IPS DF 6.9 (cell line): ENCODE data around the gene NKX1-1.
A peak's percentile ranks its signal among the peaks of the same experiment; 100 is the strongest.

Source experiments
- DNase-seq: peaks from one replicate; pipeline ENCODE4 v3.0.0-alpha.2; 2013; ENCODE audit warnings: low read depth, low spot score
- H3K27ac ChIP-seq: one replicate; pipeline ENCODE4 v1.5.1; 2013; ENCODE audit warnings: low read length, control low read depth
- H3K27me3 ChIP-seq: 2 replicates; pipeline ENCODE4 v1.6.1; 2013; ENCODE audit warnings: mild to moderate bottlenecking, low read length; ENCODE audit not compliant: control insufficient read depth, insufficient read depth
- H3K36me3 ChIP-seq: 2 replicates; pipeline ENCODE4 v1.6.1; 2013; ENCODE audit warnings: low read length; ENCODE audit not compliant: control insufficient read depth, insufficient read depth
- H3K4me1 ChIP-seq: 2 replicates; pipeline ENCODE4 v1.6.1; 2013; ENCODE audit warnings: low read length; ENCODE audit not compliant: control insufficient read depth, insufficient read depth
- H3K4me3 ChIP-seq: 2 replicates; pipeline ENCODE4 v1.5.1; 2013; ENCODE audit warnings: mild to moderate bottlenecking, low read length
- H3K9me3 ChIP-seq: 2 replicates; pipeline ENCODE4 v1.6.1; 2013; ENCODE audit warnings: low read length, inconsistent platforms; ENCODE audit not compliant: control insufficient read depth, insufficient read depth
- WGBS: extraction: QIAGEN DNeasy Blood & Tissue Kit; methylation state at CpG from one replicate; pipeline ENCODE4 v1.1.7; 2013; ENCODE audit warnings: mixed read lengths, missing lambda C conversion rate; ENCODE audit not compliant: insufficient read length, insufficient coverage; 5-methylcytosine and 5-hydroxymethylcytosine counted together

NKX1-1 gene

DNA sequence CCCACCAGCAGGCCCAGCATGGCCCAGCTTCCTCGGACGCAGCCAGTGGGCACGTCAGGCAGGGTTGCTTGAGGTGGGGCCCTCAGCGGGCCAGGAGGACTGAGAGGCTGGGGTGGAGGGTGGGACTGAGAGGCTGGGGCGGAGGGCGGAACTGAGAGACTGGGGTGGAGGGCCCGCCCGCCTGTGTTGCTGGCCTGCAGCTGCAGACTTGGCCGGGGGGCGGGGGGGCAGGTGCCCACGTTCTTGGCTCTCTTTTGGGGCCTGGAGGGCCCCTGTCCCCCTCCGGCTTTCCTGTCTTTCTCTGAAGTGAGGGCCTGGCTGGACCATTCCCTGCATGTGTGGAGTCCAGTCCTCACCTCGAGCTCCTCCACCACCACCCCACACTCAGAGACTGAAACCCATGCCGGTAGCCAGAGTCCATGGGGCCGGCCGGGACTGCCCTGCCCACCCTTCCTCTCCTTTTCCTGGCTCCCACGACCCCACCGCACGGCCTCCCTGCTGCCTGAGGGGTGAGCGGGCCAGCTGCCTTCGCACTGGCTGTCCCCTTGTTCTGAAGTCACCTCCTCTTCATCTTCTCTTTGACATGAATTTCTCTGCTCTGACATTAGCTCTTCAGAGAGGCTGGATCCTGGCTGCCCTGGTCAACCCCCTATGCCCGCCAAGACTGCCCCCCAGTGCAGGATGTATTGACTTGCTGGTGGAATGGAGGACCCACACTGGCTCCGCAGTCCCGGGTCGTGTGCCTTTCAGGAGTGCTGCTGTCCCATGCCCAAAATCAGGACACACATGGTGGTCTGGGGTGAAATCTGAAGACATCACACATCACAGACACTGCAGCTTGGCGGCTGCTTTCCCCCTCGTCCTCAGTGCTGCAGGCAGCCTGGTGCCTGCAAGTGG, 10.1 kb upstream of the NKX1-1 start:
- H3K36me3 ChIP-seq = no peaks in the 10 kb centered on the region
- no peaks in the 10 kb centered on the region; the same call in 1 of the 2 replicates for H3K27me3 ChIP-seq
- no peaks in the 10 kb centered on the region for H3K9me3 ChIP-seq
- no peak for DNase-seq
- H3K27ac ChIP-seq = no peak overlapping the region
- H3K4me1 ChIP-seq = peaks cover 2% of the 10 kb centered on the region
- no CpG with 5 or more reads among the region's 27 CpGs for WGBS
- no peak overlapping the region for H3K4me3 ChIP-seq

DNA sequence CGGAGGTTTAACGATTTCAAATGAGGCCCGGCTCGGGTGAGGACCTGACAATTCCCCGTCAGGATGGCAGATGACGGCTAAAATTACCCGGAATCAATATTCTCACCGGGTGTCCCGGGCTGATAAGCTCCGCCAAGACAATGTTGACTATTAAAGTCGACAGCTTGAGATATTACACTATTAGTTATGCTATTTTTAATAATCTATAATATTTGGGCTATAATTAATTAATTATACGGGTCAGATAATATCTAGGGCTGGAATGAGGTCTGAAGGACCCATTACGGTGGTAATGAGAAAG, 9.4 kb upstream of the NKX1-1 start:
- H3K9me3 ChIP-seq = no peaks in the 10 kb centered on the region
- H3K27ac ChIP-seq = no peak overlapping the region
- H3K27me3 ChIP-seq = no peaks in the 10 kb centered on the region; the same call in 1 of the 2 replicates
- H3K4me3 ChIP-seq = no peak overlapping the region
- no peak for DNase-seq
- no CpG with 5 or more reads among the region's 13 CpGs for WGBS
- no peaks in the 10 kb centered on the region for H3K36me3 ChIP-seq
- H3K4me1 ChIP-seq = peaks cover 2% of the 10 kb centered on the region

GRCh38 chr4:1414831-1415680, 8.8 kb upstream of the NKX1-1 start:
- H3K27me3 ChIP-seq = no peaks in the 10 kb centered on the region; the same call in 1 of the 2 replicates
- peak overlapping the region; percentile 1; the same call in 1 of the 2 replicates for H3K4me3 ChIP-seq
- H3K27ac ChIP-seq = no peak overlapping the region
- no peaks in the 10 kb centered on the region for H3K9me3 ChIP-seq
- no peaks in the 10 kb centered on the region for H3K36me3 ChIP-seq
- no peak for DNase-seq
- peaks cover 2% of the 10 kb centered on the region for H3K4me1 ChIP-seq
- no CpG with 5 or more reads among the region's 75 CpGs for WGBS

- H3K36me3 ChIP-seq = no peaks in the 10 kb centered on the region
- no peak overlapping the region for H3K4me3 ChIP-seq
- H3K4me1 ChIP-seq = peaks cover 2% of the 10 kb centered on the region
- no CpG with 5 or more reads among the region's 77 CpGs for WGBS
- DNase-seq = no peak
- no peak overlapping the region for H3K27ac ChIP-seq
- H3K9me3 ChIP-seq = no peaks in the 10 kb centered on the region
- peaks cover 10% of the 10 kb centered on the region for H3K27me3 ChIP-seq
Observed at GRCh38 chr4:1413687-1414479, 7.6 kb upstream of the NKX1-1 start.

DNA sequence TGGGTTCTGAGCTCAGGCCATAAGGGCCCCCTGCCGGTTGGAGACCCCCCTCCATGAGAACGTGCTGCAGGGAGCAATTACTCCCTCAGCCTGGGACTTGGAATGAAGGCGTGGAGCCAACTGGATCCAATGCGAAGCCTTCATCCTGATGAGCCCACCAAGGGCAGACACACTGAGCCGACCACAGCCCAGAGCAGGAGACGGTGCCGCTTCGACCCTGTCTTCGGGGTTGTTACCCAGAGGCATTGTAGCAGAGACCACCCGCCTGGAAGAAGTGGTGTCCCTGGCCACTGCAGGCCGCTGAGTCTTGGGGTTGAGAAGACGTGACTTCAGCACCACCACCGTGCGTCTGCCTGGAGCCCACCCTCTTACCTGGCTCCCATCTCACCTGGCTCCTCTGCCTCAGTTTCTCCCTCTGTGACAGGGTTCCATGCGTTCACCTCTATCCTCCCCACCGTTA, 7.0 kb upstream of the NKX1-1 start:
- Histone ChIP-seq H3K4me3 (no peak overlapping the region), H3K27ac (no peak overlapping the region), H3K36me3 (no peaks in the 10 kb centered on the region), H3K27me3 (peaks cover 17% of the 10 kb centered on the region), H3K4me1 (peaks cover 2% of the 10 kb centered on the region), H3K9me3 (no peaks in the 10 kb centered on the region)
- no CpG with 5 or more reads among the region's 16 CpGs for WGBS
- DNase-seq = no peak

DNA sequence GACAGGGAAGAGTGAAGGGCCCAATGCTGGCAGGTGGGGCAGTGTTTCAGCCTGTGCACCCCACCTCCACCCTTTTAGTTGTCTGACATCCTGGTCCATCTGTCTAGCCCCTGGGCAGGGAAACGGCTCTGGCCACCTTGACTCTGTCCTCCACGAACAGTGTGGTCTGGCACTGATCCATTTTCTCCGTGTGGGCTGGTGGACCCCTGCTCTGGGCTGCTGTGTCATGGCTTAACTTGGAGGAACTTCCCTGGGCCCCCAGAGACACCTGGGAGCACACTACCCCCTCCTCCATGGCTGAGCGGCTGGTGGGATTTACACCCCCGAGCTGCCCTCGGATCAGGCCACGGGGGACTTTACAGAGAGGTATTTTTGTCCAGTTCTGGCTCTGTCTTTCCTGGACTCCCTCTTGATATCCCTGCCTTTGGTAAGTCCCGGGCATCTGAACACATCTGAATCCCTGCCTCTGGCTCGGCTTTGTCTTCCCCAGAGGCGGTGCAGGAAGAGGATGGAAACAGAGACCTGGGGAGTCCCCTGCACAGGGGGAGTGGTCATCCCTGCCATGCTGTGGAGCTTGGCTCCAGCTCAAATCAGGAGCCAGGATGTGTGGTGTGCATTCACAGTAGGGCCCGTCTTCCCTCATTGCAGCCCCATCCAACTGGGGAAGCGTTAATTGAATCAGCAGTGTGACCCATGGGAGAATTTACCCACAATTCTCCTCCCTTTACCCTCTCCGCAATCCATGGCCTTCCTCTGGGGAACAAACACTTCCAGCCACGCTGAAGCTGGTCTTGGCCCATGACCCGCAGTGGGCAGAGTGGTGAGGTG, 6.3 kb upstream of the NKX1-1 start:
- H3K27ac ChIP-seq = no peak overlapping the region
- DNase-seq = no peak
- H3K36me3 ChIP-seq = no peaks in the 10 kb centered on the region
- no CpG with 5 or more reads among the region's 15 CpGs for WGBS
- peaks cover 22% of the 10 kb centered on the region for H3K27me3 ChIP-seq
- H3K9me3 ChIP-seq = no peaks in the 10 kb centered on the region
- H3K4me3 ChIP-seq = no peak overlapping the region
- peaks cover 2% of the 10 kb centered on the region for H3K4me1 ChIP-seq

GRCh38 chr4:1411436-1412375, 5.5 kb upstream of the NKX1-1 start:
- Histone ChIP-seq H3K27ac (no peak overlapping the region), H3K27me3 (peaks cover 31% of the 10 kb centered on the region), H3K36me3 (no peaks in the 10 kb centered on the region; the same call in 1 of the 2 replicates), H3K9me3 (no peaks in the 10 kb centered on the region), H3K4me3 (no peak overlapping the region), H3K4me1 (peaks cover 3% of the 10 kb centered on the region)
- no peak for DNase-seq
- WGBS = no CpG with 5 or more reads among the region's 17 CpGs

DNA sequence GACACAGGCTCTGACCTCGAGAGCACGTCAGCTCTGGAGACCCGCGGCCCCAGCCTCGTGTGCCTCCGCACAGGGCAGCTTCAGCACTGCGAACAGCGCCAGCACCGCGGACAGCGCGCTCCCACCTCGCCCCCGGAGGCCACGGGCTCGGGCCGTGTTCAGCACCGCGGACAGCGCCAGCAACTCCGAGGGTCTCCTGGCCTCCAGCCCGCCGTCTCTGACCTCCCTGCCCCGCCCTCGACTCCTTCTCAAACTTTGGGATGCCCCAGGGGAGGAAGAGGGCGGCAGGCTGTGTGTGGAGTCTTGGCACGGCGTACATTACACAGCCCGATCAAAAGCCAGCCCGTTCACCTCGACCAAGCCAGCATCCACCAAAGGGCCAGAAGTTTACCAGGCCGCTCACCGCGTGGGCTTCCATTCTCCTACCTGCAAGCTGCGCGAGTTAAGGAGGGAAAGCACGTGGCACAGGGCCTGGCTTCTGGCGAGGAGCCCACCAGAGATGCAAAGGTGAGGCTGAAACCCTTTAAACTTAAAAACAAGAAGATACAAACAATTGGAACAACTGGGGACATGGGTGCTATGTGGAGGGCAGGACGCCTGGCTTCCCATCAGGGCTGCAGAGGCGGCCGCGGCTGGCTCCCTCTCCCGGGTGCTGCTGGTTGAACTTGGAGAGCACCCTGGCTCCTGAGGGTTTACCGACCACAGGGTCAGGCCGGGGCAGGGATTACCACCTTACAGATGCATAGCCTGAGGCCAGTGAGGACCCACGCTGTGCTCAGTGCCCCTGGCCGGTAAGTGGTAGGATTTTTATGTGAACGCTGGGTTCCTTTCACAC, 4.5 kb upstream of the NKX1-1 start:
- WGBS = no CpG with 5 or more reads among the region's 48 CpGs
- peak; percentile 64 for DNase-seq
- peaks cover 3% of the 10 kb centered on the region for H3K4me1 ChIP-seq
- H3K4me3 ChIP-seq = no peak overlapping the region
- H3K27ac ChIP-seq = no peak overlapping the region
- H3K36me3 ChIP-seq = no peaks in the 10 kb centered on the region; the same call in 1 of the 2 replicates
- H3K9me3 ChIP-seq = no peaks in the 10 kb centered on the region
- H3K27me3 ChIP-seq = peaks cover 41% of the 10 kb centered on the region
